ENCODE results near the gene NFIX. TPM values are rescaled to one million over a fixed set of nuclear protein-coding genes. Genes with fewer than 3 reads are reported as not detected.

The NFIX gene
- total RNA-seq, 4 donors from 2014 or later: 31.9 to 128 (median 105) TPM

- Histone ChIP-seq H3K9me3 (no peaks in the 10 kb centered on the region), H3K36me3 (no peaks in the 10 kb centered on the region), H3K4me1 (peaks cover 0 to 12% of the 10 kb centered on the region in 2 donors), H3K27me3 (no peaks in the 10 kb centered on the region), H3K4me3 (peak overlapping the region; percentile 56 to 69 (median 60)), H3K27ac (peak overlapping the region; percentile 60 to 72 (median 68))
- in situ Hi-C loops (cut with MboI; ENCODE audit: low sequenced_read_pairs in 4 of 4) (loop anchor here in 2 of 4 donors (10.0 to 25.0 kb wide), 2 partner anchors 80 to 297 kb away; partner anchors contain the start of genes DNASE2 (in 1 of the 2) and KLF1 (in 1 of the 2)), intact Hi-C loops (cut with DNase I; ENCODE audit: low total_unique reads) (loop anchor here (1.0 kb wide), 2 partner anchors 19 to 80 kb away; no protein-coding TSS in a partner anchor)
- ATAC-seq: peak; percentile 96 to 97
- DNase-seq: peak in 1 of 2 donors; percentile 74
- no peak for TF ChIP-seq POLR2A (IDR thresholded peaks at IDR 0.05)
- TF ChIP-seq, protein P1, sequence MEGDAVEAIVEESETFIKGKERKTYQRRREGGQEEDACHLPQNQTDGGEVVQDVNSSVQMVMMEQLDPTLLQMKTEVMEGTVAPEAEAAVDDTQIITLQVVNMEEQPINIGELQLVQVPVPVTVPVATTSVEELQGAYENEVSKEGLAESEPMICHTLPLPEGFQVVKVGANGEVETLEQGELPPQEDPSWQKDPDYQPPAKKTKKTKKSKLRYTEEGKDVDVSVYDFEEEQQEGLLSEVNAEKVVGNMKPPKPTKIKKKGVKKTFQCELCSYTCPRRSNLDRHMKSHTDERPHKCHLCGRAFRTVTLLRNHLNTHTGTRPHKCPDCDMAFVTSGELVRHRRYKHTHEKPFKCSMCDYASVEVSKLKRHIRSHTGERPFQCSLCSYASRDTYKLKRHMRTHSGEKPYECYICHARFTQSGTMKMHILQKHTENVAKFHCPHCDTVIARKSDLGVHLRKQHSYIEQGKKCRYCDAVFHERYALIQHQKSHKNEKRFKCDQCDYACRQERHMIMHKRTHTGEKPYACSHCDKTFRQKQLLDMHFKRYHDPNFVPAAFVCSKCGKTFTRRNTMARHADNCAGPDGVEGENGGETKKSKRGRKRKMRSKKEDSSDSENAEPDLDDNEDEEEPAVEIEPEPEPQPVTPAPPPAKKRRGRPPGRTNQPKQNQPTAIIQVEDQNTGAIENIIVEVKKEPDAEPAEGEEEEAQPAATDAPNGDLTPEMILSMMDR (IDR thresholded peaks at IDR 0.05 in 4 of 5, conservative IDR thresholded peaks at IDR 0.05 in 1 of 5): peak; percentile 92 to 98 (median 95)
Measured at GRCh38 chr19:12965017-12965811, 30.1 kb upstream of the NFIX start.

GRCh38 chr19:12965812-12966135, 29.5 kb upstream of the NFIX start:
- Histone ChIP-seq H3K4me1 (peaks cover 0 to 12% of the 10 kb centered on the region in 2 donors), H3K27me3 (no peaks in the 10 kb centered on the region), H3K27ac (peak overlapping the region; percentile 60 to 72 (median 68)), H3K36me3 (no peaks in the 10 kb centered on the region), H3K9me3 (no peaks in the 10 kb centered on the region), H3K4me3 (peak overlapping the region; percentile 56 to 69 (median 60))
- TF ChIP-seq POLR2A (IDR thresholded peaks at IDR 0.05): no peak
- TF ChIP-seq, protein P1 (IDR thresholded peaks at IDR 0.05 in 4 of 5, conservative IDR thresholded peaks at IDR 0.05 in 1 of 5): no peak
- in situ Hi-C loops (cut with MboI; ENCODE audit: low sequenced_read_pairs in 4 of 4) (loop anchor here in 2 of 4 donors (10.0 to 25.0 kb wide), 2 partner anchors 81 to 297 kb away; partner anchors contain the start of genes DNASE2 (in 1 of the 2) and KLF1 (in 1 of the 2)), intact Hi-C loops (cut with DNase I; ENCODE audit: low total_unique reads) (loop anchor here (1.0 kb wide), 2 partner anchors 19 to 80 kb away; no protein-coding TSS in a partner anchor)
- DNase-seq (no peak), ATAC-seq (no peak)

- Histone ChIP-seq H3K27ac (no peak overlapping the region), H3K36me3 (no peaks in the 10 kb centered on the region), H3K27me3 (no peaks in the 10 kb centered on the region), H3K9me3 (no peaks in the 10 kb centered on the region), H3K4me1 (peaks cover 0 to 12% of the 10 kb centered on the region in 2 donors), H3K4me3 (no peak overlapping the region)
- in situ Hi-C loops (cut with MboI; ENCODE audit: low sequenced_read_pairs in 4 of 4): loop anchor here in 2 of 4 donors (10.0 to 25.0 kb wide), 2 partner anchors 83 to 294 kb away; partner anchors contain the start of genes DNASE2 (in 1 of the 2) and KLF1 (in 1 of the 2)
- intact Hi-C loops (cut with DNase I; ENCODE audit: low total_unique reads): no loop called here
- DNase-seq: no peak
- TF ChIP-seq, protein P1 (IDR thresholded peaks at IDR 0.05 in 4 of 5, conservative IDR thresholded peaks at IDR 0.05 in 1 of 5): no peak
- no peak for TF ChIP-seq POLR2A (IDR thresholded peaks at IDR 0.05)
- no peak for ATAC-seq
Measured at GRCh38 chr19:12967907-12968306, 27.4 kb upstream of the NFIX start.

- Histone ChIP-seq H3K9me3 (no peaks in the 10 kb centered on the region), H3K27ac (no peak within 1 kb of the TSS), H3K4me1 (peaks cover 0 to 12% of the 10 kb centered on the region in 2 donors), H3K4me3 (no peak within 1 kb of the TSS), H3K36me3 (no peaks in the 10 kb centered on the region), H3K27me3 (no peaks in the 10 kb centered on the region)
- DNase-seq: no peak
- in situ Hi-C loops (cut with MboI; ENCODE audit: low sequenced_read_pairs in 4 of 4) (loop anchor here in 2 of 4 donors (10.0 to 25.0 kb wide), 2 partner anchors 85 to 293 kb away; partner anchors contain the start of genes DNASE2 (in 1 of the 2) and KLF1 (in 1 of the 2)), intact Hi-C loops (cut with DNase I; ENCODE audit: low total_unique reads) (no loop called here)
- ATAC-seq: no peak
- TF ChIP-seq, protein P1 (IDR thresholded peaks at IDR 0.05 in 4 of 5, conservative IDR thresholded peaks at IDR 0.05 in 1 of 5): no peak
- TF ChIP-seq POLR2A (IDR thresholded peaks at IDR 0.05): no peak
Measured at GRCh38 chr19:12969292-12969988, 25.8 kb upstream of the NFIX start, which contains the start of gene DAND5. Gene DAND5, plus strand, starts transcription at chr19:12969576. Its CDS starts 85 bp downstream, at chr19:12969661.

Data from gastrocnemius medialis (tissue), 4 donors.